GM12878 (cell line): ENCODE data around the gene CEP120. TPM values are rescaled to one million over a fixed set of nuclear protein-coding genes. Genes with fewer than 3 reads are reported as not detected.
A peak's percentile ranks its signal among the peaks of the same experiment; 100 is the strongest.
"Not testable (repeated sequence)": the region's sequence is repeated elsewhere in the genome, so short reads cannot be mapped to it uniquely, and the experiment has no call there.

Experiments
- ATAC-seq: fragments of 200-7000 bp; cut with Tn5 transposase; 3 replicates; pipeline ENCODE4 v1.9.1; 2020; ENCODE audit warnings: mild to moderate bottlenecking, moderate library complexity
- BruUV-seq: library from RNA; stranded (reverse); fragments of 400-500 nt; replicated peaks from 2 replicates; lab custom pipeline; 2021; lab: Mats Ljungman, UMichigan
- CTCF ChIA-PET: fragments of 300-600 bp; sonication (Branson Sonifier 250); formaldehyde crosslinking; extraction: SDS; loops from one replicate; lab custom pipeline; 2021; ENCODE audit warnings: inconsistent platforms; lab: Yijun Ruan, JAX
- POLR2A ChIA-PET: fragments of 350-600 bp; formaldehyde crosslinking; extraction: SDS; loops from one replicate; lab custom pipeline; 2021; ENCODE audit warnings: inconsistent platforms; lab: Charles Lee
- RAD21 ChIA-PET: fragments of 300-600 bp; sonication (Branson Sonifier 250); formaldehyde crosslinking; loops from one replicate; lab custom pipeline; 2023; ENCODE audit warnings: antibody characterized with exemption; ENCODE audit not compliant: unreplicated experiment; lab: Charles Lee
- SMC1A ChIA-PET: fragments of 300-600 bp; sonication (Branson Sonifier 250); formaldehyde crosslinking; loops from one replicate; lab custom pipeline; 2023; ENCODE audit not compliant: unreplicated experiment, uncharacterized antibody; lab: Charles Lee
- DNase-seq: peaks from one replicate; pipeline ENCODE4 v3.0.0-alpha.2; 2011; ENCODE audit warnings: low read depth, low spot score
- FAIRE-seq: peaks from 3 replicates; lab custom pipeline; 2011; peaks lifted over from hg19 to GRCh38; lab: Jason Lieb, UNC
- H2AFZ ChIP-seq: 2 replicates; pipeline ENCODE4 v1.6.0; 2011; ENCODE audit warnings: low read depth, low read length, control low read depth; ENCODE audit not compliant: control insufficient read depth
- H3K27ac ChIP-seq: 2 replicates; pipeline ENCODE4 v1.5.1; 2011; ENCODE audit warnings: control low read depth; ENCODE audit not compliant: control insufficient read depth, insufficient read depth
- H3K27me3 ChIP-seq, 2 experiments: replicated peaks in 1 of 2; 2 replicates each; pipeline versions ENCODE4 v1.6.0 to v1.6.1; 2011; ENCODE audit warnings: low read length in 1 of 2; ENCODE audit not compliant: control insufficient read depth in 2 of 2, insufficient read depth in 2 of 2
- H3K36me3 ChIP-seq, 2 experiments: 2 replicates each; pipeline ENCODE4 v1.5.1; 2011; ENCODE audit warnings: low read length in 1 of 2; ENCODE audit not compliant: control insufficient read depth in 2 of 2, insufficient read depth in 2 of 2
- H3K4me1 ChIP-seq: 2 replicates; pipeline ENCODE4 v1.6.1; 2011; ENCODE audit warnings: mild to moderate bottlenecking, low read length, moderate library complexity, mixed read lengths; ENCODE audit not compliant: control insufficient read depth, insufficient read depth
- H3K4me2 ChIP-seq: 2 replicates; pipeline ENCODE4 v1.6.0; 2011; ENCODE audit warnings: control low read depth; ENCODE audit not compliant: control insufficient read depth, insufficient read depth
- H3K4me3 ChIP-seq: fragments of 200-600 bp; sonication (generic); 2 replicates; pipeline ENCODE4 v1.5.1; 2016
- H3K79me2 ChIP-seq: 2 replicates; pipeline ENCODE4 v1.6.0; 2011; ENCODE audit warnings: low read length; ENCODE audit not compliant: control insufficient read depth, insufficient read depth
- H3K9ac ChIP-seq: 2 replicates; pipeline ENCODE4 v1.8.0; 2011; ENCODE audit warnings: low read length, control low read depth, mixed read lengths; ENCODE audit not compliant: control insufficient read depth, insufficient read depth
- H3K9me3 ChIP-seq: replicated peaks from 3 replicates; pipeline ENCODE4 v1.5.1; 2011; ENCODE audit warnings: mild to moderate bottlenecking, low read length; ENCODE audit not compliant: control insufficient read depth, insufficient read depth
- H4K20me1 ChIP-seq: 2 replicates; pipeline ENCODE4 v1.6.0; 2011; ENCODE audit not compliant: control insufficient read depth, insufficient read depth
- CUX1 ChIP-seq: IDR thresholded peaks from 2 replicates; pipeline ENCODE4 v1.6.1; 2012; ENCODE audit warnings: improper control_type of control experiment, low read depth, low read length; ENCODE audit not compliant: insufficient replicate concordance
- EGR1 ChIP-seq, 2 experiments: IDR thresholded peaks; 1 replicate in 1 of 2; 2 replicates in 1 of 2; pipeline ENCODE4 v1.6.1; 2011 to 2012; ENCODE audit warnings: low read depth in 2 of 2, low read length in 2 of 2, borderline replicate concordance in 1 of 2, mild to moderate bottlenecking in 1 of 2, moderate library complexity in 1 of 2
- EZH2 ChIP-seq: IDR thresholded peaks from 2 replicates; pipeline ENCODE4 v1.6.1; 2012; ENCODE audit warnings: low read depth, mild to moderate bottlenecking, control low read depth, inconsistent platforms, low read length, borderline replicate concordance; ENCODE audit not compliant: control insufficient read depth
- HDAC6 ChIP-seq: fragments of 200-600 bp; sonication (generic); IDR thresholded peaks from one replicate; pipeline ENCODE4 v1.8.0; 2017; ENCODE audit warnings: antibody characterized with exemption; ENCODE audit not compliant: unreplicated experiment
- PBX3 ChIP-seq: IDR thresholded peaks from 2 replicates; pipeline ENCODE4 v1.6.1; 2011; ENCODE audit warnings: mild to moderate bottlenecking, low read depth, low read length, moderate library complexity; ENCODE audit not compliant: insufficient replicate concordance
- POLR2A ChIP-seq: IDR thresholded peaks from 2 replicates; pipeline ENCODE4 v1.6.1; 2011; ENCODE audit warnings: low read depth, mild to moderate bottlenecking, low read length
- SMAD1 ChIP-seq: fragments of 450-650 bp; IDR thresholded peaks from 2 replicates; pipeline ENCODE4 v1.6.1; 2018; ENCODE audit warnings: mild to moderate bottlenecking, low read depth; ENCODE audit not compliant: partially characterized antibody
- WGBS: methylation state at CpG from one replicate; pipeline ENCODE4 v1.1.6; 2016; ENCODE audit warnings: low lambda C conversion rate; ENCODE audit not compliant: insufficient replicate concordance, insufficient coverage; ENCODE audit errors: missing lambda C conversion rate; 5-methylcytosine and 5-hydroxymethylcytosine counted together
- in situ Hi-C: fragments of 300-500 bp; cut with MboI; formaldehyde crosslinking; loops from 9 replicates; pipeline ENCODE4 v1.14.3; 2018; ENCODE audit warnings: mixed read lengths
- intact Hi-C: fragments of 100-400 bp; cut with micrococcal nuclease; formaldehyde crosslinking; loops from one replicate; pipeline ENCODE4 v1.14.2; 2022; ENCODE audit not compliant: unreplicated experiment
- polyA plus RNA-seq, 11 experiments: library from polyadenylated mRNA; depleted of rRNA in 4 of 11; unstranded in 6 of 11; stranded (reverse) in 5 of 11; fragments of >200 nt; fragmentation: Nextera tagmentation in 4 of 11; fragmentation: Illumina TruSeq in 1 of 11; extraction: Ambion mirVana in 4 of 11; extraction: Trizol in 1 of 11; gene quantifications; 1 replicate in 1 of 11; 2 replicates in 10 of 11; pipeline versions ENCODE4 v1.2.1 to v1.2.3, GENCODE V29; 2011 to 2016; ENCODE audit warnings: inconsistent platforms in 2 of 11, missing spikeins in 2 of 11, low read depth in 1 of 11
- total RNA-seq, 4 experiments: library from RNA; depleted of rRNA in 3 of 4; stranded (reverse); fragments of >200 nt in 3 of 4; fragmentation: Illumina TruSeq in 1 of 4; extraction: Trizol in 1 of 4; gene quantifications; 2 replicates each; pipeline versions ENCODE4 v1.2.1 to v1.2.3, GENCODE V29; 2013 to 2021

CEP120 gene
- total and polyA plus RNA-seq, 10 of the 15 experiments (the other 5 are each of a cell fraction or from before 2014, with no cell fraction given) = 4.1 to 23.0 (median 13.1) TPM

DNA sequence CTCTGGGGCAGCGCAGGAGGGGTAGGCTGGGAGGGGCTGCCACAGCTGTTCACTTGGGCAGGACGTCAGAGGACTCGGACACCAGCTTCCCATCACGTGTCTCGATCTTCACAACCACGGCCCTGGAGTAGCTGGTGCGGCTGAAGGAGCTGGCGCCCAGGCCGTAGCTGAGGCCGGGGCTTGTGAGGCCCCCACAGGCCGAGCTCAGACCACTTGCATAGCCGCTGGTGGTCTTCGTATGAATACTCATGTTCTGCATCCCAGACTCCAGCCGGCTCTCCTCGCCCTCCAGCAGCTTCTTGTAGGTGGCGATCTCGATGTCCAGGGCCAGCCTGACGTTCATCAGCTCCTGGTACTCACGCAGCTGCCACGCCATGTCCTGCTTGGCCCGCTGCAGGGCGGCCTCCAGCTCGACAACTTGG is 22.3 kb downstream of the CEP120 start:
- H3K4me3 ChIP-seq, BruUV-seq, H3K27ac ChIP-seq, H3K9me3 ChIP-seq, H3K4me2 ChIP-seq, H3K4me1 ChIP-seq, H4K20me1 ChIP-seq, H3K9ac ChIP-seq, DNase-seq, ATAC-seq, FAIRE-seq, H3K27me3 ChIP-seq, H3K79me2 ChIP-seq, H2AFZ ChIP-seq, intact Hi-C loops: not testable (repeated sequence)
- CTCF ChIA-PET = interaction anchor here (0.7 to 0.9 kb wide), 2 partner anchors 18 to 210 kb away, joined by 3 read pairs; no protein-coding TSS in a partner anchor
- RAD21 ChIA-PET = interaction anchor here (0.7 kb wide), 1 partner anchor 210 kb away, joined by 5 read pairs; no protein-coding TSS in a partner anchor
- POLR2A ChIA-PET = interaction anchor here (0.6 kb wide), 1 partner anchor 18 kb away, joined by 6 read pairs; no protein-coding TSS in a partner anchor
- SMC1A ChIA-PET = interaction anchor here (1.0 to 1.7 kb wide), 2 partner anchors 14 to 19 kb away, joined by 3 to 6 read pairs; no protein-coding TSS in a partner anchor
- WGBS = 98% methylated on average over 19 of the region's 23 CpGs
- in situ Hi-C loops = loop anchor here (25.0 kb wide), 1 partner anchor 211 kb away; no protein-coding TSS in a partner anchor
- peaks cover 0 to 15% of the 10 kb centered on the region in 2 experiments; a peak in 3 of 4 replicates for H3K36me3 ChIP-seq

- DNase-seq (no peak), FAIRE-seq (peak; percentile 73), ATAC-seq (peak; percentile 39; the same call in 1 of the 3 replicates)
- Histone ChIP-seq H3K9me3 (no peaks in the 10 kb centered on the region), H3K4me2 (no peak overlapping the region), H3K4me1 (no peaks in the 10 kb centered on the region), H3K4me3 (no peak overlapping the region), H3K36me3 (peaks cover 0 to 10% of the 10 kb centered on the region in 2 experiments; a peak in 2 of 4 replicates), H3K27ac (no peak overlapping the region), H2AFZ (no peak overlapping the region), H3K27me3 (no peaks in the 10 kb centered on the region), H3K79me2 (no peaks in the 10 kb centered on the region), H4K20me1 (no peaks in the 10 kb centered on the region), H3K9ac (no peak overlapping the region)
- 0% methylated on average over 1 of the region's 1 CpG for WGBS
- in situ Hi-C loops (no loop called here), intact Hi-C loops (loop anchor here (10.0 kb wide), 1 partner anchor 217 kb away; no protein-coding TSS in a partner anchor)
- ChIA-PET RAD21 (interaction anchor here (1.3 kb wide), 1 partner anchor 206 kb away, joined by 3 read pairs; no protein-coding TSS in a partner anchor), CTCF (interaction anchor here (0.7 to 1.5 kb wide), 4 partner anchors 8 to 213 kb away, joined by 3 to 6 read pairs (median 3); no protein-coding TSS in a partner anchor), POLR2A (interaction anchor here (0.6 kb wide), 1 partner anchor 145 kb away, joined by 4 read pairs; no protein-coding TSS in a partner anchor), SMC1A (interaction anchor here (0.6 to 0.9 kb wide), 3 partner anchors 14 to 207 kb away, joined by 3 read pairs; no protein-coding TSS in a partner anchor)
- no TSS peak for BruUV-seq
- TF ChIP-seq CUX1 (no peak), EGR1 (IDR thresholded peaks at IDR 0.05; ENCODE audit: borderline replicate concordance in 1 of 2, low read depth in 2 of 2, low read length in 2 of 2) (no peak), POLR2A (no peak), HDAC6 (no peak), EZH2 (no peak), PBX3 (no peak), SMAD1 (no peak)
Observed at GRCh38 chr5:123398058-123398733, 25.0 kb downstream of the CEP120 start.
